GM12875 (cell line): ENCODE results near the gene PPM1M.
A peak's percentile ranks its signal among the peaks of the same experiment; 100 is the strongest.

Experiments used
- H3K4me3 ChIP-seq: one replicate; pipeline ENCODE4 v1.5.1; 2011; ENCODE audit warnings: low read depth, low read length, control low read depth
- TF ChIP-seq, protein P1 (sequence below): IDR thresholded peaks from 2 replicates; pipeline ENCODE4 v1.5.1; 2011; ENCODE audit warnings: low read depth, mild to moderate bottlenecking, control low read depth, inconsistent platforms, low read length, moderate library complexity, borderline replicate concordance; ENCODE audit not compliant: insufficient read depth

The PPM1M gene

DNA sequence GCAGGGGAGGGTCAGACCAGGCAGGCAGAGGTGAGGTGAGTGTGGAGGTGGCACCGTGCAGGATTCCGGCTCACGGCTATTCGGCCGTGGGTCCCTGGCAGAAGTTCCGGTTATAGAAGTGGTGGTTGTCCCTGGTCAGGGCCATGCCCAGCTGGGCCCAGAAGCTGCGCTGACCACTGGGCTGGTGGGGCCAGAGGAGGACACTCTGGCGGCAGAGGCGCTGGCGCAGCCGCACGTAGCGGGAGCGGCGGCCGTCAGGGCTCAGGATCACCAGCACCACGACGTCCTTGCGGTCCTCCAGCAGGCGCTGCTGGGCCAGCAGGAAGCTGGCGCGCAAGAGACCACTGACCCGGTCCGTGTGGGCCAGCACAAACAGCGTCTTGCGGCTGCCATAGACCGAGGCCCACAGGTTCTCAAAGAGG, 24.4 kb upstream of the PPM1M start:
- TF ChIP-seq, protein P1, sequence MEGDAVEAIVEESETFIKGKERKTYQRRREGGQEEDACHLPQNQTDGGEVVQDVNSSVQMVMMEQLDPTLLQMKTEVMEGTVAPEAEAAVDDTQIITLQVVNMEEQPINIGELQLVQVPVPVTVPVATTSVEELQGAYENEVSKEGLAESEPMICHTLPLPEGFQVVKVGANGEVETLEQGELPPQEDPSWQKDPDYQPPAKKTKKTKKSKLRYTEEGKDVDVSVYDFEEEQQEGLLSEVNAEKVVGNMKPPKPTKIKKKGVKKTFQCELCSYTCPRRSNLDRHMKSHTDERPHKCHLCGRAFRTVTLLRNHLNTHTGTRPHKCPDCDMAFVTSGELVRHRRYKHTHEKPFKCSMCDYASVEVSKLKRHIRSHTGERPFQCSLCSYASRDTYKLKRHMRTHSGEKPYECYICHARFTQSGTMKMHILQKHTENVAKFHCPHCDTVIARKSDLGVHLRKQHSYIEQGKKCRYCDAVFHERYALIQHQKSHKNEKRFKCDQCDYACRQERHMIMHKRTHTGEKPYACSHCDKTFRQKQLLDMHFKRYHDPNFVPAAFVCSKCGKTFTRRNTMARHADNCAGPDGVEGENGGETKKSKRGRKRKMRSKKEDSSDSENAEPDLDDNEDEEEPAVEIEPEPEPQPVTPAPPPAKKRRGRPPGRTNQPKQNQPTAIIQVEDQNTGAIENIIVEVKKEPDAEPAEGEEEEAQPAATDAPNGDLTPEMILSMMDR = no peak
- no peak overlapping the region for H3K4me3 ChIP-seq

DNA sequence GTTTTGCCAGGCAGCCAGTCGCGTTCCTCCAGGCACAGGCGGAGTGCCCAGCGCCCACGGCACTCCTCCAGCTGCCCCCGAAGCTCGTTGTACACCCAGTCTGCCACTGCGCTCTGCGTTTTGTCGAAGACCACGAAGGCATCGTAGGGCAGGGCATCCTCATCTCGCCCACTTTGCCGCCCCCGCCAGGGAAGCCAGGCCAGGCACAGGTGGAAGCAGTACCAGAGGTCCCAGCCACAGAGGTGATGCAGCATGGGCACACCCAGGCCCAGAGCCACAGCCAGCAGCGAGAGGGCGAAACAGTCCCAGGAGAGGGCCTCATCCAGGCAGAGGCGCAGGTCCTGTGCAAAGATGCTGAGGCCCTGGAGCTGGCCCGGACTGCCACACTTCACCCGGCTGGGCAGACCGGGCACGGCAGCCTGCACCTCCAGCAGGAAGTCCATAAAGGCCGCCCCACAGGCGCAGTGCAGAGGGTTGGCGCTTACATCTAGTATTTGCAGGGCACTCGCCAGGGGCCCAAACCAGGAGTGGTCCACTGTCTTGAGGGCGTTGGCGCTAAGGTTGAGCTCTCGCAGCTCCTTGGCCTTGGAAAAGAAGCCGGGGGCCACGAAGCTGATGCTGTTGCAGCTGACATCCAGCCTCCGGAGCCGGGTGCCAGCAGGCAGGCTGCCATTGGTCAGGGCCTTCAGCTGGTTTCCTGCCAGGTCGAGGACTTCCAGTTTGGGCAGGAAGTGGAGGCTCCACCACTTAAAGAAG, 23.8 kb upstream of the PPM1M start:
- TF ChIP-seq, protein P1 = no peak
- no peak overlapping the region for H3K4me3 ChIP-seq

DNA sequence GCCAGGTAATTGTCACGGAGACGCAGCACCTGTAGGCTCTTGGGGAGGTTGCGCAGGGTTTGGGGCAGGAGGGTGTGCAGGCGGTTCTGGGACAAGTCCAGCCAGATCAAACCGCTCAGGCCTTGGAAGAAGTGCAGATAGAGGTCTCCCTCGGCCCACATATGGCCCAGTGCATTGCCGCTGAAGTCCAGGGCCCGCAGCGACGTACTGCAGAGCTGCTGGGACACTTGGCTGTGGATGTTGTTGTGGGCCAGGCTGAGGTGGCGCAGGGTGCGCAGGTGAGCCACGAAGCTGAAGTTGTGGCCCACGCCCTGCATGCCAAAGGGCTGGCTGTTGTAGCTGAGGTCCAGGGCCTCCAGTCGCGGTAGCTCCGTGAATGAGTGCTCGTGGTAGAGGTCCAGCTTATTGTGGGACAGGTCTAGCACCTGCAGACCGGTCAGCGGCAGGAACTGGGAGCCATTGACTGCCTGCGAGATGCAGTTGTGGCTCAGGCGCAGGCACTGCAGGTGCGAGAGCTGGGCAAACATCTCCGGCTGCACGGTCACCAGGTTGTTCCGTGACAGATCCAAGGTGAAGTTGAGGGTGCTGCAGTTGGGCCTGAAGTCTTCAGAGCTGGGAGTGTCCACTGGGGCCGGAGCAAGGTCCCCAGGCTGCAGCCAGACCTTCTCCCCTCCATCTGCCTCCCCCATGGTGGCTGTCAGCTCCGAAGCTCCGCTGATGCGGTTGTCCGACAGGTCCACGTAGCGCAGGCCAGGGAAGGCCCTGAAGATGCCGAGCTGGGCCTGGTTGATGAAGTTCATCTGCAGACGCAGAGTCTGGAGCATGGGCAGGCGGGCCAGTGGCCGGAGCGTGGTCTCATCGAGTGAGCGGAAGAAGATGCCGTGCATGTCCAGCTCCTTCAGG, 23.0 kb upstream of the PPM1M start:
- no peak overlapping the region for H3K4me3 ChIP-seq
- TF ChIP-seq, protein P1 = no peak

DNA sequence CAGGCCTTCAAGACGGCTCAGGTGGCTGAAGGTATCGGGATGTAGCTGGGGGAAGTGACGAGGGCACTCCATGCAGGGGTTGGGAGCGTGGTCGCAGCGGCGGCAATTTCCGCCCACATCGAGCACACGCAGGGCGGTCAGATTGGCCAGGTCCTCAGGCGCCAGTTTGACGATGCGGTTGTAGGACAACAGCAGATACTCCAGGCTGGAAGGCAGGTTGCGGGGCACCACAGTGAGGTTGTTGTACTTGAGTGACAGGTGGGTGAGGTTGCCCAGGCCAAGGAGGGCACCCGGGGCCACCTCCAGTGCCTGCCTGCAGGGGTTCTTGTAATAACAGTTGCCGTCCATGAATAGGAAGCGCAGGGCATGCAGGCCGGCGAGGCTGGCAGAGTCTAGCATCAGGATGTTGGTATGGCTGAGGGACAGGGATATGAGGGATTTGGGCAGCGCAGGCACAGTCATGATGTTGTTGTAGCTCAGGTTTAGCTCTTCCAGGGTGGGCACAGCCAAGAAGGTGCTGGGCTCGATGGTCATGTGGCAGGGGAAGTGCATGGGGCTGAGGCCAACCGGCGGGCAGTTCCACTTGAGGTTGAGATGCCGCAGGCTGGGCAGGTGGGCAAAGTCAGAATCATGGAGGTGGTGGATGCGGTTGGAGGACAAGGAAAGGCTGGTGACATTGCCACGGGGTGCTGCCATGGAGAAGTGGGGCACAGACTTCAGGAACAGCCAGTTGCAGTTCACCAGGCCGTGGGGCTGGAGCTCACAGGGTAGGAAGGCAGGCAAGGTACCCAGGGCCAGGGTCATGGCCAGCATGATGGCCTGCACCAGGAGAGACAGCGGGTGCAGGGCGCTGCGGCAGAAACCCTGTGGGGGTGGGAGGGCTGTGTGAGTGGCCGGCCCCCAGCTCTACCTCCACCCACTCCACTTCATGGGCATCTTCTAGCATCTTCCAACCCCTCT, 21.8 kb upstream of the PPM1M start:
- TF ChIP-seq, protein P1 = no peak
- H3K4me3 ChIP-seq = no peak overlapping the region

DNA sequence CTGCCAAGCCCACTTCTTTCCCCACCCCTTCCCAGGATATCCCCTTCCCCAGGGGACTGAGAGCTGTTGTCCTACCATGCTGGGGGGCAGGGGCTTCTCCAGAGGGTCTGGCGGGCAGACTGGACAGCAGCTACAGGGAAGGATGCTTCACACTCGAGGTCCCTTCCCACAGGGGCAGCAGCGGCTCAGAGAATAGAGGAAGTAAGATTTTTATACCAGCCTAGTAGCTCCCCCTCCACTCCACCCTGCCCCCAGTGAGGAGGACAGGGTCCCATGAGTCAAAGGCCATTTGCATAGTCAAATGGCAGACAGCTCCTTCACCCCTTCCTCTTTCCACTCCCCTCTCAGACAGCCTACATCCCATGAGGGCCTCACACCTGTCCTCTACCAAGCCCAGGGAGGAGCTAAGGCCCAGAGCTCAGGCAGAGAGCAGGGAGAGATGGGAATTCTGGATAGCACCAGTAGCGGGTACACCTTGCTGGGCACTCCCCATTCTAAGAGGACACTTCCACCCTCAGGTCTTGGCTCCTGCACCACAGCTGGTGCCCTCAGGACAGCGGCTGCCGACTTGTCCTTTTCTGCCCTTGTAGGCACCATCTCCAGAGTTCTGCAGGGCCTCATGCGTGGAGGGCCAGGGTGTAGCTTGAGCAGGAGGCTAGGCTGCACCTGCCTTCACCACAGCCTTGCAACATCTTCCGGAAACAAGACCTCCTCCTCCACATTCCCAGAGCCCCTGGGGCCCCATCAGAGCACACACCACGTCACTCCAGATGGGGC, 19.9 kb upstream of the PPM1M start, which contains the start of gene TLR9:
Gene TLR9 (minus strand): TSS at position 194 of the 777 bp plus-strand sequence. CDS start 116 bp downstream, at position 78.
- peak within 1 kb of the TSS; percentile 46 for H3K4me3 ChIP-seq
- TF ChIP-seq, protein P1 = no peak
